Pancreas (tissue), 10 donors: ENCODE results near the gene OPCML. TPM values are rescaled to one million over a fixed set of nuclear protein-coding genes. Genes with fewer than 3 reads are reported as not detected.

Source experiments
- ATAC-seq, 4 donors: fragments of 200-7000 bp; cut with Tn5 transposase; one replicate each; pipeline versions ENCODE4 v1.8.0 to v1.9.1; 2020; ENCODE audit warnings: mild to moderate bottlenecking in 4 of 4, moderate library complexity in 4 of 4
- DNase-seq, 6 donors: peaks; one replicate each; pipeline ENCODE4 v3.0.0-alpha.2; 2020
- FAIRE-seq: peaks from 2 replicates; lab custom pipeline; 2012; peaks lifted over from hg19 to GRCh38; lab: Jason Lieb, UNC
- H3K27ac ChIP-seq, 4 donors: fragments of 200-600 bp; sonication (generic); 1 replicate in 3 of 4; 2 replicates in 1 of 4; pipeline versions ENCODE4 v1.5.0 to v1.8.0; 2020
- H3K27me3 ChIP-seq, 4 donors: fragments of 200-600 bp; one replicate each; pipeline ENCODE4 v1.8.0; 2021
- H3K36me3 ChIP-seq, 3 donors: fragments of 200-600 bp; sonication (generic) in 1 of 3; one replicate each; pipeline versions ENCODE4 v1.5.0 to v1.8.0; 2020 to 2021
- H3K4me1 ChIP-seq, 3 donors: fragments of 200-600 bp; one replicate each; pipeline ENCODE4 v1.8.0; 2021
- H3K4me3 ChIP-seq, 4 donors: fragments of 200-600 bp; sonication (generic) in 2 of 4; one replicate each; pipeline versions ENCODE4 v1.5.0 to v1.8.0; 2020 to 2021
- H3K9me3 ChIP-seq, 4 donors: fragments of 200-600 bp; one replicate each; pipeline ENCODE4 v1.8.0; 2021
- WGBS, 2 donors: extraction: QIAGEN DNeasy Blood & Tissue Kit; methylation state at CpG; one replicate each; pipeline ENCODE4 v1.1.7; 2013; 5-methylcytosine and 5-hydroxymethylcytosine counted together
- intact Hi-C, 3 donors: fragments of 100-400 bp; cut with DNase I; formaldehyde crosslinking; loops; one replicate each; pipeline versions ENCODE4 v1.11.1 to v1.14.2; 2022
- polyA plus RNA-seq, 2 donors: library from polyadenylated mRNA; stranded (reverse); fragments of 200-250 nt; gene quantifications; one replicate each; pipeline ENCODE4 v1.2.3, GENCODE V29; 2013
- total RNA-seq, 6 donors: library from RNA; stranded (reverse); fragmentation: NEBNext Ultra II Directional in 4 of 6; extraction: Animal tissue kit (Norgen Biotek cat#: 25700) in 4 of 6; gene quantifications; one replicate each; pipeline versions ENCODE4 v1.2.1 to v1.2.4, GENCODE V29; 2021 to 2023
- TF ChIP-seq, protein P1 (sequence below), 4 donors: fragments of 200-600 bp; sonication (generic) in 3 of 4; IDR thresholded peaks; one replicate each; pipeline versions ENCODE4 v1.5.0 to v1.8.0; 2021; ENCODE audit warnings: antibody characterized with exemption in 4 of 4
- donor health status: healthy with polysubstance abuse.
- donor health status: DM: no; HTN: no; CAD: no; lungs with moderate emphysema.
- donor health status: DM: no; HTN: no; CAD: no.
- donor health status: control.
- donor health status: control.
- donor health status: Bipolar disorder and iron deficiency.
- donor health status: DM: yes; HTN: yes; CAD: no.
- donor health status: DM: no; HTN: no; CAD: no.
- donor health status: DM: no; HTN: no; CAD: no.
- donor health status: DM: yes; HTN: yes; CAD: no.

The OPCML gene
- total and polyA plus RNA-seq, 8 donors: 0.05 to 0.31 (median 0.19) TPM

DNA sequence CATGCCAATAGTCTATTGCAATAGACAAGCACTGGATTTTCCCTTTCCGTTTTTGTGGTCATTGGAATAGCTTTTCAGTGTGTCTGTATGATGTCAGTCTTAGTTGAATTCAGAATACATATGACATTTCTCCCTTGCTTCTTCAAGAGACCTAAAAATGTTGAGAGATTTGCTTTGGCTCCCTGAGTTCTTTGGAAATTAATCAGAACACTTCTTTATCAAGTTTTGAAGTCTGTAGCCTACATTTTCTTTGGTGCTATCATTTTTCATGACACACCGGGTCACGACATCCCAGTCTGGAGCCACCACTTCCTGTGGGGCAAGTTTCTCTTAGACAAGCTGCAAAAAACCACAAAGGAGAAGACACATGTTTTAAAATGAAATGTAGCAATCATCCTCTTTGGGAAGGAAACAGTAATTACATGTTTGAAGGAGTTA is 847.1 kb downstream of the OPCML start:
- intact Hi-C loops: no loop called here
- Histone ChIP-seq H3K9me3 (no peaks in the 10 kb centered on the region), H3K36me3 (no peaks in the 10 kb centered on the region), H3K27me3 (no peaks in the 10 kb centered on the region), H3K4me3 (no peak overlapping the region), H3K4me1 (no peaks in the 10 kb centered on the region), H3K27ac (no peak overlapping the region)
- ATAC-seq: no peak
- TF ChIP-seq, protein P1, sequence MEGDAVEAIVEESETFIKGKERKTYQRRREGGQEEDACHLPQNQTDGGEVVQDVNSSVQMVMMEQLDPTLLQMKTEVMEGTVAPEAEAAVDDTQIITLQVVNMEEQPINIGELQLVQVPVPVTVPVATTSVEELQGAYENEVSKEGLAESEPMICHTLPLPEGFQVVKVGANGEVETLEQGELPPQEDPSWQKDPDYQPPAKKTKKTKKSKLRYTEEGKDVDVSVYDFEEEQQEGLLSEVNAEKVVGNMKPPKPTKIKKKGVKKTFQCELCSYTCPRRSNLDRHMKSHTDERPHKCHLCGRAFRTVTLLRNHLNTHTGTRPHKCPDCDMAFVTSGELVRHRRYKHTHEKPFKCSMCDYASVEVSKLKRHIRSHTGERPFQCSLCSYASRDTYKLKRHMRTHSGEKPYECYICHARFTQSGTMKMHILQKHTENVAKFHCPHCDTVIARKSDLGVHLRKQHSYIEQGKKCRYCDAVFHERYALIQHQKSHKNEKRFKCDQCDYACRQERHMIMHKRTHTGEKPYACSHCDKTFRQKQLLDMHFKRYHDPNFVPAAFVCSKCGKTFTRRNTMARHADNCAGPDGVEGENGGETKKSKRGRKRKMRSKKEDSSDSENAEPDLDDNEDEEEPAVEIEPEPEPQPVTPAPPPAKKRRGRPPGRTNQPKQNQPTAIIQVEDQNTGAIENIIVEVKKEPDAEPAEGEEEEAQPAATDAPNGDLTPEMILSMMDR (IDR thresholded peaks at IDR 0.05): no peak
- FAIRE-seq: no peak
- WGBS, 2 donors: 47 to 62% methylated on average over 3 of the region's 3 CpGs
- no peak for DNase-seq

DNA sequence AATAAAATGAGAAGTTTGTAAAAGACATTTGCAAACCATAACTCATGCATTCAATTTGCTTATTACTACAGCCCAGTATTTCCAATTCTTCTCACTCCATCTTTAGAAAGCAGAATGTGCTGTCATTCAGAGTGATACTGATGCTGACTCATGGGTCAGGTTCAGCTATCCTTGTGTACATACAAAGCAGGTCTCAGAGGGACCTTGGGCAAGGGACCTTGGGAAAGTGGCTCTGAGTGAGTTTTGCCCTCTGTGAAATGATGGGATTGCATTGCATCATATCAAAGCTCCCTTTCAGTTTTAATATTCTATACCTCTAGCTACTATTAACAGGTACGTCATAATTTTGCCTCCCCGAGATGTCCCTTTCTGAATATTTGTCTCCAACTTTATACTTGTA is 848.7 kb downstream of the OPCML start:
- ATAC-seq (no peak), DNase-seq (no peak), FAIRE-seq (no peak)
- 49 to 80% methylated on average over 2 of the region's 2 CpGs for WGBS, 2 donors
- no peaks in the 10 kb centered on the region for H3K36me3 ChIP-seq
- intact Hi-C loops: no loop called here
- H3K27me3 ChIP-seq: no peaks in the 10 kb centered on the region
- no peaks in the 10 kb centered on the region for H3K9me3 ChIP-seq
- no peak overlapping the region for H3K4me3 ChIP-seq
- H3K27ac ChIP-seq: no peak overlapping the region
- TF ChIP-seq, protein P1 (IDR thresholded peaks at IDR 0.05): no peak
- H3K4me1 ChIP-seq: no peaks in the 10 kb centered on the region

DNA sequence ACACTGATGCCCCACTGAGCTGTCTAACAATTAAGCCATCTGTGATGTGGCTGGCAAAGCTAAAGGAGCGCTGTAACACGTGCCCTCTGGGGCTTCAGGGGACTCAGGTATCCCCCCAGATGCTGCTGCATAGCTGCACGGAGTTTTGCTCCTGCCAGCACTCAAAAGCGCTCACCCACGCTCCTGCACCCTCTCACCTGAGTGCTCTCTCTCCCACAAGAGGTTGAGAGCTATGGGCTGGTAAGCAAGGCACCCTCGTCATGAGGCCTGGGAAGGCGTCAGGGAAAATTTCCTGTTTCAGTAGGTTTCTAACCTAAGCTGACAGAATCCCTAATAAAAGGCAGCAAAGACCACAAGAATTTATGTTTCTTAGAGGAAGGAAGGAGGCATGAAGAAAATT is 850.3 kb downstream of the OPCML start:
- H3K27ac ChIP-seq: no peak overlapping the region
- intact Hi-C loops: no loop called here
- no peaks in the 10 kb centered on the region for H3K9me3 ChIP-seq
- no peak overlapping the region for H3K4me3 ChIP-seq
- WGBS, 2 donors: 68 to 73% methylated on average over 7 of the region's 7 CpGs
- H3K4me1 ChIP-seq: no peaks in the 10 kb centered on the region
- no peak for ATAC-seq
- no peaks in the 10 kb centered on the region for H3K27me3 ChIP-seq
- no peak for FAIRE-seq
- no peaks in the 10 kb centered on the region for H3K36me3 ChIP-seq
- DNase-seq: no peak
- TF ChIP-seq, protein P1 (IDR thresholded peaks at IDR 0.05): no peak

DNA sequence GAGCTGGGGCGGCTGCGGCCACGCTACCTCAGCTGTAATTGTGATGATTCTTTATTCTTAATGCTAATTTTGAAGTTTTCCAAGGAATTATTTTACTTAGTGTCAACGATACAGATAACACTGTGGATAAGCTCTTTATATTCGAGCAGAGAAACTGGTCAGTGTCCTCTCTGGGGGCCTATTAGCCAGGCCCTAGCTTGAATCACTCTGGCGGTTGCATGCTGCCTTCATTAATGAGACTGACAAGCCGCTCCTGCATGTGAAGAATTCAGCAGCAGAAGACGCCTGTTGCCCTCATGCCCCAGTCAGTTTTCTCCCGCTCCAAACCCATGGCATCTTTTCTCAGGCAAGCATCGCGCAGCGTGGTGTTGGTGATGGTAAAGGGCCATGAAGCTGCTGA is 851.7 kb downstream of the OPCML start:
- H3K36me3 ChIP-seq: no peaks in the 10 kb centered on the region
- TF ChIP-seq, protein P1 (IDR thresholded peaks at IDR 0.05): no peak
- no peaks in the 10 kb centered on the region for H3K4me1 ChIP-seq
- intact Hi-C loops: no loop called here
- H3K27me3 ChIP-seq: no peaks in the 10 kb centered on the region
- H3K27ac ChIP-seq: no peak overlapping the region
- FAIRE-seq: no peak
- no peak for ATAC-seq
- H3K4me3 ChIP-seq: no peak overlapping the region
- DNase-seq: no peak
- no peaks in the 10 kb centered on the region for H3K9me3 ChIP-seq
- WGBS, 2 donors: 81 to 89% methylated on average over 12 of the region's 12 CpGs

DNA sequence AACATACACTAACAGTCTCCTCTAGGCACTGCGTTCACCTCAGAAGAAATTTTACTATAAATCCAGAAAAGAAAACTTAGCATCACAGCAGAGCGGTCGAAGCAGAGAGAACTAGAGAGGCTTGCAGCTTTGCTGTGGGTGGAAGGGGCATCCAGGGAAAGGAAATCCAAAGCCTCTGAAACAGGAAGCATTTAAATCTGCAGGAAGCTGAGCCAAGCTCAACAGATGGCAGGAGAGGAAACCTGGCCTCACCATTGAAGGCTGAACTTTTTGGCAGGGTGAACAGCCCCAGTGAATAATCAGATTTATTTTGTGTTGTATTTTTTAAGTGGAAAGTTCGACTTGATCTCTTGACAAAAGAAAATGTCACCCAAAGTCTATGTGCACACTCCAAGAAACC is 858.1 kb downstream of the OPCML start:
- TF ChIP-seq, protein P1 (IDR thresholded peaks at IDR 0.05): no peak
- intact Hi-C loops: no loop called here
- no peak overlapping the region for H3K4me3 ChIP-seq
- DNase-seq (no peak), ATAC-seq (no peak), FAIRE-seq (no peak)
- H3K27ac ChIP-seq: no peak overlapping the region
- H3K27me3 ChIP-seq: no peaks in the 10 kb centered on the region
- no peaks in the 10 kb centered on the region for H3K36me3 ChIP-seq
- no peaks in the 10 kb centered on the region for H3K9me3 ChIP-seq
- 57 to 65% methylated on average over 4 of the region's 4 CpGs for WGBS, 2 donors
- no peaks in the 10 kb centered on the region for H3K4me1 ChIP-seq
